OCI-LY7 (cell line): ENCODE results near the gene GPR35.

Experiments
- EZH2phosphoT487 ChIP-seq: fragments of 200-600 bp; sonication (generic); IDR thresholded peaks from 2 replicates; pipeline ENCODE4 v1.6.1; 2018; ENCODE audit warnings: low read depth, borderline replicate concordance, mild to moderate bottlenecking, mixed run types, antibody characterized with exemption, low read length, moderate library complexity, mixed read lengths
- TF ChIP-seq, protein P1 (sequence below): fragments of 200-600 bp; sonication (generic); conservative IDR thresholded peaks from 2 replicates; pipeline ENCODE4 v1.5.1; 2014; ENCODE audit warnings: mild to moderate bottlenecking, antibody characterized with exemption, low read length, moderate library complexity, mixed read lengths

DNA sequence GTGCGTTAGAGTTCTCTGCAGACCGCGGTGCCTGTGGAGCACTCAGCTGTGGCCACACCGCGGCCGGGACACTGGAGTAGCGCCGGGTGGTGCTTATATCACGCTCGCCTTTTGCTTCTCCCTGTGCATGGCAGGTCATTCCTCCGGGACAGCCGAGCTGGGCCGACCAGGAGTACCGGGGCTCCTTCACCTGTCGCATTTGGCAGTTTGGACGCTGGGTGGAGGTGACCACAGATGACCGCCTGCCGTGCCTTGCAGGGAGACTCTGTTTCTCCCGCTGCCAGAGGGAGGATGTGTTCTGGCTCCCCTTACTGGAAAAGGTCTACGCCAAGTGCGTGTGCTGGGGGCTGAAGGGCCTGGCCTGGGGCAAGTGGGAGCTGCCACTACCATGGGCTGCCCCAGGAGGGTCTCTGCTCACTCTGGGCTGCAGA lies 34.6 kb upstream of the GPR35 start:
- TF ChIP-seq, protein P1, sequence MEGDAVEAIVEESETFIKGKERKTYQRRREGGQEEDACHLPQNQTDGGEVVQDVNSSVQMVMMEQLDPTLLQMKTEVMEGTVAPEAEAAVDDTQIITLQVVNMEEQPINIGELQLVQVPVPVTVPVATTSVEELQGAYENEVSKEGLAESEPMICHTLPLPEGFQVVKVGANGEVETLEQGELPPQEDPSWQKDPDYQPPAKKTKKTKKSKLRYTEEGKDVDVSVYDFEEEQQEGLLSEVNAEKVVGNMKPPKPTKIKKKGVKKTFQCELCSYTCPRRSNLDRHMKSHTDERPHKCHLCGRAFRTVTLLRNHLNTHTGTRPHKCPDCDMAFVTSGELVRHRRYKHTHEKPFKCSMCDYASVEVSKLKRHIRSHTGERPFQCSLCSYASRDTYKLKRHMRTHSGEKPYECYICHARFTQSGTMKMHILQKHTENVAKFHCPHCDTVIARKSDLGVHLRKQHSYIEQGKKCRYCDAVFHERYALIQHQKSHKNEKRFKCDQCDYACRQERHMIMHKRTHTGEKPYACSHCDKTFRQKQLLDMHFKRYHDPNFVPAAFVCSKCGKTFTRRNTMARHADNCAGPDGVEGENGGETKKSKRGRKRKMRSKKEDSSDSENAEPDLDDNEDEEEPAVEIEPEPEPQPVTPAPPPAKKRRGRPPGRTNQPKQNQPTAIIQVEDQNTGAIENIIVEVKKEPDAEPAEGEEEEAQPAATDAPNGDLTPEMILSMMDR = no peak
- TF ChIP-seq EZH2phosphoT487 = no peak
